ENCODE results near the gene MEIS3.

The MEIS3 gene

DNA sequence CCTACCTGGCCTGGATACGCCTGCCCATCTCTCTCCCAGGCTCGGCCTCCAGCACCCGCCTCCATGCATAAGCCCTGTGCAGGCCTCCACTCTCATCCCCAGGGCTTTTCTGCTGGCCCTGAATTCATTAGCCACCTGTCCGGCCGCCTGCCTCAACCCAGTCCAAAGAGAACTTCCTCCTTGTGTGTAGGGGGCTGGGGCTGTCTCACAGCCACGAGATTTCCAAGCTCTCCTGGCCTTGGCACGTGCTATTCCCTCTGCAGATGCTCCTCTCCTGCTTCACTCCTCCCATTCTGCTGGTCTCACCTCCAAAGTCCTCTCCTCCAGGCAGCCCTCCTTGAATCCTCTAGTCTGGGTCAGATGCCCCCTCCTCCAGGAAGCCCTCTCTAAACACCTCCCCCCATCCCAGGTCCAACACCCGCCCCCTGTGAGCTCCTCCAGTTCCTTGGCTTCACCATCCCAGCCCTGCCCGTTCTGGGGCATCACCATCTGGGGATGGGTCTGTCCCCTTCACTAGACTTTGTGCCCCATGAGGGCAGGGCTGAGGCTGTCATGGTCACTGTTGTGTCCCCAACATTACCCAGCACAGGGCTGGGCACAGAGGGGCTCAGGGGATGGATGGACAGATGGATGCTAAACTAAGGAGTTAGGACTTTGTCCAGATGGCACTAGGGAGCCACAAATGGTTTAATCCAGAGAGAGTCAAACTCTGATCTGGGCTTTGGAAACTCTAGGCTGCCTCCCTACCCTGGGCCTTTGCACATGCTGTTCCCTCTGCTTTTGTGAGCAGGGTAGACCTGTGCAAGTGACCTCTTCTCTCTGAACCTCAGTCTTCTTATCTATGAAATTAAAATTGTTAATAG lies 14.8 kb downstream of the MEIS3 start:
- Histone ChIP-seq H3K27me3 (ENCODE audit: insufficient read depth, poor library complexity, severe bottlenecking) (peaks cover 16% of the 10 kb centered on the region), H3K27ac (replicated peaks) (no peak overlapping the region), H3K4me3 (replicated peaks; ENCODE audit: insufficient read depth, low read length) (no peak overlapping the region)
- TF ChIP-seq SPI1 (IDR thresholded peaks at IDR 0.05; ENCODE audit: borderline replicate concordance, low read depth) (no peak), POLR2AphosphoS5 (IDR thresholded peaks at IDR 0.05; ENCODE audit: low read depth) (no peak), GABPA (IDR thresholded peaks at IDR 0.05; ENCODE audit: low read depth) (no peak)
- TF ChIP-seq, protein P1, sequence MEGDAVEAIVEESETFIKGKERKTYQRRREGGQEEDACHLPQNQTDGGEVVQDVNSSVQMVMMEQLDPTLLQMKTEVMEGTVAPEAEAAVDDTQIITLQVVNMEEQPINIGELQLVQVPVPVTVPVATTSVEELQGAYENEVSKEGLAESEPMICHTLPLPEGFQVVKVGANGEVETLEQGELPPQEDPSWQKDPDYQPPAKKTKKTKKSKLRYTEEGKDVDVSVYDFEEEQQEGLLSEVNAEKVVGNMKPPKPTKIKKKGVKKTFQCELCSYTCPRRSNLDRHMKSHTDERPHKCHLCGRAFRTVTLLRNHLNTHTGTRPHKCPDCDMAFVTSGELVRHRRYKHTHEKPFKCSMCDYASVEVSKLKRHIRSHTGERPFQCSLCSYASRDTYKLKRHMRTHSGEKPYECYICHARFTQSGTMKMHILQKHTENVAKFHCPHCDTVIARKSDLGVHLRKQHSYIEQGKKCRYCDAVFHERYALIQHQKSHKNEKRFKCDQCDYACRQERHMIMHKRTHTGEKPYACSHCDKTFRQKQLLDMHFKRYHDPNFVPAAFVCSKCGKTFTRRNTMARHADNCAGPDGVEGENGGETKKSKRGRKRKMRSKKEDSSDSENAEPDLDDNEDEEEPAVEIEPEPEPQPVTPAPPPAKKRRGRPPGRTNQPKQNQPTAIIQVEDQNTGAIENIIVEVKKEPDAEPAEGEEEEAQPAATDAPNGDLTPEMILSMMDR (IDR thresholded peaks at IDR 0.05; ENCODE audit: insufficient read depth, low read length): no peak
- TF ChIP-seq, protein P2, sequence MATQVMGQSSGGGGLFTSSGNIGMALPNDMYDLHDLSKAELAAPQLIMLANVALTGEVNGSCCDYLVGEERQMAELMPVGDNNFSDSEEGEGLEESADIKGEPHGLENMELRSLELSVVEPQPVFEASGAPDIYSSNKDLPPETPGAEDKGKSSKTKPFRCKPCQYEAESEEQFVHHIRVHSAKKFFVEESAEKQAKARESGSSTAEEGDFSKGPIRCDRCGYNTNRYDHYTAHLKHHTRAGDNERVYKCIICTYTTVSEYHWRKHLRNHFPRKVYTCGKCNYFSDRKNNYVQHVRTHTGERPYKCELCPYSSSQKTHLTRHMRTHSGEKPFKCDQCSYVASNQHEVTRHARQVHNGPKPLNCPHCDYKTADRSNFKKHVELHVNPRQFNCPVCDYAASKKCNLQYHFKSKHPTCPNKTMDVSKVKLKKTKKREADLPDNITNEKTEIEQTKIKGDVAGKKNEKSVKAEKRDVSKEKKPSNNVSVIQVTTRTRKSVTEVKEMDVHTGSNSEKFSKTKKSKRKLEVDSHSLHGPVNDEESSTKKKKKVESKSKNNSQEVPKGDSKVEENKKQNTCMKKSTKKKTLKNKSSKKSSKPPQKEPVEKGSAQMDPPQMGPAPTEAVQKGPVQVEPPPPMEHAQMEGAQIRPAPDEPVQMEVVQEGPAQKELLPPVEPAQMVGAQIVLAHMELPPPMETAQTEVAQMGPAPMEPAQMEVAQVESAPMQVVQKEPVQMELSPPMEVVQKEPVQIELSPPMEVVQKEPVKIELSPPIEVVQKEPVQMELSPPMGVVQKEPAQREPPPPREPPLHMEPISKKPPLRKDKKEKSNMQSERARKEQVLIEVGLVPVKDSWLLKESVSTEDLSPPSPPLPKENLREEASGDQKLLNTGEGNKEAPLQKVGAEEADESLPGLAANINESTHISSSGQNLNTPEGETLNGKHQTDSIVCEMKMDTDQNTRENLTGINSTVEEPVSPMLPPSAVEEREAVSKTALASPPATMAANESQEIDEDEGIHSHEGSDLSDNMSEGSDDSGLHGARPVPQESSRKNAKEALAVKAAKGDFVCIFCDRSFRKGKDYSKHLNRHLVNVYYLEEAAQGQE (IDR thresholded peaks at IDR 0.05; ENCODE audit: insufficient replicate concordance, low read depth): no peak
- no peak for DNase-seq (ENCODE audit: low read depth in 1 of 2, low spot score in 1 of 2)

DNA sequence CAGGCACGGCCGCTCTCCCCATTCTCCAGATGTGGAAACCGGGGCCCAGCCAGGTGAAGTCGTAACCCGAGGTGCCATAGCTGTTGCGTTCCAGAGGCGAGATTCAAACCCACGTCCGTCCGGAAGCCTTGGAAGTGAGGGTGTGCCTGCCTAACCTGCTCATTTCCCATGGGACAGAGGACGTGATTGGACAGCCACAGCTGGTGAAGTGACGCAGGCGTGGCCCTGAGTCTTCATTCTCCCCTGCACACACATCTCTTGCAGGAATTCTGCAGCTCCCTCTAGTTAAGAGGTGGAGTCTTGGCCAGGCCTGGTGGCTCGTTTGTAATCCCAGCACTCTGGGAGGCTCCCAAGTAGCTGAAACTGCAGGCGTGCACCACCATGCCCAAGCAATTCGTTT lies 16.8 kb downstream of the MEIS3 start:
- Histone ChIP-seq H3K27ac (replicated peaks) (no peak overlapping the region), H3K4me3 (replicated peaks; ENCODE audit: insufficient read depth, low read length) (no peak overlapping the region), H3K27me3 (ENCODE audit: insufficient read depth, poor library complexity, severe bottlenecking) (peaks cover 13% of the 10 kb centered on the region)
- TF ChIP-seq, protein P1 (IDR thresholded peaks at IDR 0.05; ENCODE audit: insufficient read depth, low read length): no peak
- TF ChIP-seq, protein P2 (IDR thresholded peaks at IDR 0.05; ENCODE audit: insufficient replicate concordance, low read depth): no peak
- TF ChIP-seq GABPA (IDR thresholded peaks at IDR 0.05; ENCODE audit: low read depth) (no peak), POLR2AphosphoS5 (IDR thresholded peaks at IDR 0.05; ENCODE audit: low read depth) (no peak), SPI1 (IDR thresholded peaks at IDR 0.05; ENCODE audit: borderline replicate concordance, low read depth) (no peak)
- no peak for DNase-seq (ENCODE audit: low read depth in 1 of 2, low spot score in 1 of 2)

DNA sequence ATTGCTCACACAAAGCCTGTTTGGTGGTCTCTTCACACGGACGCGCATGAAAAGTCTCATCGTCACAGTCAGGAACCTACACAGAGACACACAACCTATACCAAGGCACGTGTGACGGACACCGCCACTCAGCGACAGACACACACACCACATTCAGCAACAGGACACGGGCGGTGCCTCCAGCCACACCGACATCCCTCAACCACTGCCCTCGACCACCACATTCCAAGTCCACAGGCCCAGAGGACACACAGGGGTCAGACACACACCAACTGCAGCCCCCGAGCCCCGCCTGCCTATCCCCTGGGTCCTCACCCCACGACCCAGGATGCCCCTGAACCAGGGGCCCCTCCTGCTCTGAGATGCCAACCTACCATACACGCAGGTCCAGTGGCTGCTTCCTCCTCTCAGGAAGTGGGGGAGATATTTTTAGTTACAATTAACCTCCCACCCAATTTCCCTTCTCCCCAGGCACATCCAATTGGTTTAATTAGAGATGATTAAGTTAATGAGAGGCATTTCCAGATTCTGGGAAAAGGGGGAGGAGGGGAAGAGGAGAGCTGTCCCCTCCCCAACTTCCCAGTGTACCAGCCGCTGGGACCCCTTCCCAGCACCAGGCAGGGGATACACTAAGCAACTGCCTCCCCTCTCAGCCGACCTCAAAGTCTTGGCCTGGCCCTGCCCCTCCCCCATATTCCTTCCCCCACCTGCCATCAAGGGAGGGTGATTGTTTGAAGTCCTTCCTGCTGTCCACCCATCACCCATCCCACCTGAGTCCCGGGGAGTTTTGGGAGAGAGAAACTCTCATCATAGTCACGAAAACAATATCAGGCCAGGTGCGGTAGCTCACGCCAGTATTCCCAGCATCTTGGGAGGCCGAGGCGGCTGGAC lies 20.4 kb downstream of the MEIS3 start:
- TF ChIP-seq SPI1 (IDR thresholded peaks at IDR 0.05; ENCODE audit: borderline replicate concordance, low read depth) (no peak), POLR2AphosphoS5 (IDR thresholded peaks at IDR 0.05; ENCODE audit: low read depth) (no peak), GABPA (IDR thresholded peaks at IDR 0.05; ENCODE audit: low read depth) (no peak)
- TF ChIP-seq, protein P2 (IDR thresholded peaks at IDR 0.05; ENCODE audit: insufficient replicate concordance, low read depth): no peak
- TF ChIP-seq, protein P1 (IDR thresholded peaks at IDR 0.05; ENCODE audit: insufficient read depth, low read length): no peak
- Histone ChIP-seq H3K27me3 (ENCODE audit: insufficient read depth, poor library complexity, severe bottlenecking) (peaks cover 5% of the 10 kb centered on the region), H3K27ac (replicated peaks) (no peak overlapping the region), H3K4me3 (replicated peaks; ENCODE audit: insufficient read depth, low read length) (no peak overlapping the region)
- no peak for DNase-seq (ENCODE audit: low read depth in 1 of 2, low spot score in 1 of 2)

All from HL-60 (cell line).